Keratinocyte (primary cell): ENCODE data around the gene TTC33. TPM values are rescaled to one million over a fixed set of nuclear protein-coding genes. Genes with fewer than 3 reads are reported as not detected.

Source experiments
- DNase-seq: peaks from one replicate; pipeline ENCODE4 v3.0.0-alpha.2; 2011; ENCODE audit warnings: low read depth, missing footprints, low spot score
- FAIRE-seq: peaks from 2 replicates; lab custom pipeline; 2011; peaks lifted over from hg19 to GRCh38; lab: Jason Lieb, UNC
- H2AFZ ChIP-seq: 2 replicates; pipeline ENCODE4 v1.6.0; 2012; ENCODE audit warnings: low read length, control low read depth, inconsistent platforms; ENCODE audit not compliant: control insufficient read depth
- H3K27ac ChIP-seq: 2 replicates; pipeline ENCODE4 v1.5.1; 2011; ENCODE audit warnings: low read length; ENCODE audit not compliant: control insufficient read depth, insufficient read depth
- H3K27me3 ChIP-seq: 3 replicates; pipeline ENCODE4 v1.6.0; 2011; ENCODE audit warnings: low read length; ENCODE audit not compliant: control insufficient read depth, insufficient read depth; ENCODE audit errors: extremely low read depth
- H3K36me3 ChIP-seq, 2 experiments: 2 replicates in 1 of 2; 3 replicates in 1 of 2; pipeline ENCODE4 v1.5.1; 2011; ENCODE audit warnings: low read length in 2 of 2, mild to moderate bottlenecking in 1 of 2; ENCODE audit not compliant: control insufficient read depth in 2 of 2, insufficient read depth in 2 of 2; ENCODE audit errors: extremely low read depth in 1 of 2
- H3K4me1 ChIP-seq: 3 replicates; pipeline ENCODE4 v1.5.1; 2011; ENCODE audit warnings: low read length; ENCODE audit not compliant: control insufficient read depth, insufficient read depth; ENCODE audit errors: extremely low read depth
- H3K4me2 ChIP-seq: 3 replicates; pipeline ENCODE4 v1.6.0; 2011; ENCODE audit warnings: low read depth, low read length; ENCODE audit not compliant: control insufficient read depth, insufficient read depth; ENCODE audit errors: extremely low read depth
- H3K4me3 ChIP-seq, 3 experiments: fragments of 200-600 bp in 1 of 3; sonication (generic) in 1 of 3; 2 replicates in 2 of 3; 3 replicates in 1 of 3; pipeline ENCODE4 v1.5.1; 2011 to 2016; ENCODE audit warnings: low read length in 3 of 3, mild to moderate bottlenecking in 3 of 3, control low read depth in 2 of 3, inconsistent platforms in 1 of 3, low read depth in 1 of 3, mixed read lengths in 1 of 3, mixed run types in 1 of 3, moderate library complexity in 1 of 3; ENCODE audit not compliant: control insufficient read depth in 2 of 3, insufficient read depth in 2 of 3; ENCODE audit errors: extremely low read depth in 1 of 3
- H3K79me2 ChIP-seq: 2 replicates; pipeline ENCODE4 v1.6.0; 2012; ENCODE audit warnings: low read length; ENCODE audit not compliant: control insufficient read depth, insufficient read depth
- H3K9ac ChIP-seq: 3 replicates; pipeline ENCODE4 v1.6.0; 2011; ENCODE audit warnings: low read length; ENCODE audit not compliant: control insufficient read depth, insufficient read depth; ENCODE audit errors: extremely low read depth
- H3K9me1 ChIP-seq: 3 replicates; pipeline ENCODE4 v1.6.0; 2011; ENCODE audit warnings: low read length; ENCODE audit not compliant: control insufficient read depth, insufficient read depth; ENCODE audit errors: extremely low read depth
- H3K9me3 ChIP-seq: 2 replicates; pipeline ENCODE4 v1.5.1; 2012; ENCODE audit warnings: low read depth, low read length; ENCODE audit not compliant: control insufficient read depth
- H4K20me1 ChIP-seq: 3 replicates; pipeline ENCODE4 v1.6.0; 2011; ENCODE audit warnings: low read length; ENCODE audit not compliant: control insufficient read depth, insufficient read depth; ENCODE audit errors: extremely low read depth
- EZH2 ChIP-seq: IDR thresholded peaks from one replicate; pipeline ENCODE4 v1.6.1; 2012; ENCODE audit warnings: inconsistent platforms, mild to moderate bottlenecking, low read length, moderate library complexity
- dilution Hi-C: fragments of 300-500 bp; cut with MboI; formaldehyde crosslinking; loops from one replicate; pipeline ENCODE4 v1.7.0; 2020; ENCODE audit warnings: low sequenced_read_pairs; ENCODE audit not compliant: extremely low pct_ligation_motif_present
- polyA plus RNA-seq, 5 experiments: library from polyadenylated mRNA; depleted of rRNA in 3 of 5; stranded (reverse) in 3 of 5; stranded (forward) in 1 of 5; unstranded in 1 of 5; fragments of >200 nt; gene quantifications; 1 replicate in 1 of 5; 2 replicates in 3 of 5; 3 replicates in 1 of 5; pipeline versions ENCODE4 v1.2.1 to v1.2.3, GENCODE V29; 2011 to 2012; ENCODE audit warnings: missing spikeins in 2 of 5, low read depth in 1 of 5, low replicate concordance in 1 of 5
- TF ChIP-seq, protein P1 (sequence below), 3 experiments: IDR thresholded peaks in 1 of 3; conservative IDR thresholded peaks in 1 of 3; optimal IDR thresholded peaks in 1 of 3; 2 replicates in 2 of 3; 3 replicates in 1 of 3; pipeline versions ENCODE3 to v1.5.1; 2011; ENCODE audit warnings: low read length in 3 of 3, mild to moderate bottlenecking in 3 of 3, moderate library complexity in 2 of 3, control low read depth in 1 of 3, inconsistent platforms in 1 of 3; ENCODE audit not compliant: insufficient read depth in 2 of 3; ENCODE audit errors: extremely low read depth in 1 of 3

The TTC33 gene
- polyA plus RNA-seq, 1 donor (not counting 4 experiments of a cell fraction or from before 2014, with no cell fraction given), result 7.1 TPM

DNA sequence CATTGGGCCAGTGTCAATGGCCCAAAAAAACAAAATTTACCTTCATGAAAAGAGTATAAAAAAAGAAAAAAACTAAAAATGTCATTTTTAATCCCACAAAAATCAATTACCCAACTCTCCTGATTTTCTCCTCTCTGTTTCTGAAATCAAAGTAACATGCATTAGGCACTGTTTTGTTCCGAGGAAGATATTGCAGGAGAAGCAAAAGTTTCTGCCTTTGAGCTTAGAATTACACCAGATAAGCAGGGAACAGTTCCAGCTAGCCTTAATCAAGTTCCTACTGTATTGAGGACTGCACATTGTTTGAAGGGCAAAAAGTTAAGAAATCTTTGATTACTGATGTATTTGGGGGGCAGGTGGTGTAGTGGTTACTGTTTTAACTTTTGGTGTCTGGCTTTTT is 43.5 kb upstream of the TTC33 start:
- dilution Hi-C loops, result no loop called here
- H3K27ac ChIP-seq, result no peak overlapping the region

DNA sequence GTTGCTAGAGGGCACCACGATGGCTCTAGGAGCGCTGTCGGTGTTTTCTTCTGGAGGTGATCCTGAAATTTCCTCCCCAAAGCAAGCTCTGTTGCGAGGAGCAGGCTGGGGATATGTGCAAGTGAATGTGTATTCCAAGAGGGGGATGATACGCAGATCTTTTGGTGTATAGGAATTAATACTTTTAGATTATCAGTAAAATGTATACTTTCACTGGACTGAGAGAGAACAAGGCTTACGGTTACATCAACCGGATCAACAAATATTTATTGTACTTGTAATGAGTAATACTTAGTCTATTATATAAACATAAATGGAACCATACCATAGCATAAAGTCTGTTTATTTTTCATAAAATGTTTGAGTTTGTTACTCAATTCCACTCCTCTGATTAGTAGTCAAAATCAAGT is 43.0 kb upstream of the TTC33 start:
- TF ChIP-seq, protein P1, sequence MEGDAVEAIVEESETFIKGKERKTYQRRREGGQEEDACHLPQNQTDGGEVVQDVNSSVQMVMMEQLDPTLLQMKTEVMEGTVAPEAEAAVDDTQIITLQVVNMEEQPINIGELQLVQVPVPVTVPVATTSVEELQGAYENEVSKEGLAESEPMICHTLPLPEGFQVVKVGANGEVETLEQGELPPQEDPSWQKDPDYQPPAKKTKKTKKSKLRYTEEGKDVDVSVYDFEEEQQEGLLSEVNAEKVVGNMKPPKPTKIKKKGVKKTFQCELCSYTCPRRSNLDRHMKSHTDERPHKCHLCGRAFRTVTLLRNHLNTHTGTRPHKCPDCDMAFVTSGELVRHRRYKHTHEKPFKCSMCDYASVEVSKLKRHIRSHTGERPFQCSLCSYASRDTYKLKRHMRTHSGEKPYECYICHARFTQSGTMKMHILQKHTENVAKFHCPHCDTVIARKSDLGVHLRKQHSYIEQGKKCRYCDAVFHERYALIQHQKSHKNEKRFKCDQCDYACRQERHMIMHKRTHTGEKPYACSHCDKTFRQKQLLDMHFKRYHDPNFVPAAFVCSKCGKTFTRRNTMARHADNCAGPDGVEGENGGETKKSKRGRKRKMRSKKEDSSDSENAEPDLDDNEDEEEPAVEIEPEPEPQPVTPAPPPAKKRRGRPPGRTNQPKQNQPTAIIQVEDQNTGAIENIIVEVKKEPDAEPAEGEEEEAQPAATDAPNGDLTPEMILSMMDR (optimal IDR thresholded peaks at IDR 0.05 in 1 of 3, IDR thresholded peaks at IDR 0.05 in 1 of 3, conservative IDR thresholded peaks at IDR 0.05 in 1 of 3; ENCODE audit: extremely low read depth in 1 of 3, insufficient read depth in 2 of 3, low read length in 3 of 3), result peak in 1 of 3 experiments; percentile 2
- TF ChIP-seq EZH2, result no peak
- H3K27ac ChIP-seq, result no peak overlapping the region
- peak overlapping the region; percentile 94 for H3K4me2 ChIP-seq
- no peaks in the 10 kb centered on the region for H3K27me3 ChIP-seq
- H3K36me3 ChIP-seq, result peaks cover 0 to 2% of the 10 kb centered on the region in 2 experiments
- no peaks in the 10 kb centered on the region for H3K9me3 ChIP-seq
- peak overlapping the region; percentile 99 for H2AFZ ChIP-seq
- H3K4me3 ChIP-seq, result peak overlapping the region; percentile 91 to 100 (median 91)
- H3K4me1 ChIP-seq, result peaks cover 14% of the 10 kb centered on the region
- H3K9ac ChIP-seq, result peak overlapping the region; percentile 79
- H4K20me1 ChIP-seq, result no peaks in the 10 kb centered on the region
- DNase-seq (no peak), FAIRE-seq (no peak)
- H3K9me1 ChIP-seq, result no peaks in the 10 kb centered on the region
- dilution Hi-C loops, result no loop called here
- peaks cover 37% of the 10 kb centered on the region for H3K79me2 ChIP-seq

More for the DNA sequence above, 43.5 kb upstream of the TTC33 start:
- FAIRE-seq (no peak), DNase-seq (no peak)
- Histone ChIP-seq H3K4me3 (peak overlapping the region in 1 of 3 experiments; percentile 100), H3K79me2 (peaks cover 33% of the 10 kb centered on the region), H3K36me3 (peaks cover 0 to 2% of the 10 kb centered on the region in 2 experiments), H3K4me2 (peak overlapping the region; percentile 94), H3K9me1 (no peaks in the 10 kb centered on the region), H3K4me1 (peaks cover 14% of the 10 kb centered on the region), H3K9me3 (no peaks in the 10 kb centered on the region), H2AFZ (no peak overlapping the region), H3K9ac (no peak overlapping the region), H4K20me1 (no peaks in the 10 kb centered on the region), H3K27me3 (no peaks in the 10 kb centered on the region)
- TF ChIP-seq EZH2, result no peak
- TF ChIP-seq, protein P1 (optimal IDR thresholded peaks at IDR 0.05 in 1 of 3, IDR thresholded peaks at IDR 0.05 in 1 of 3, conservative IDR thresholded peaks at IDR 0.05 in 1 of 3; ENCODE audit: extremely low read depth in 1 of 3, insufficient read depth in 2 of 3, low read length in 3 of 3), result no peak
